ENCODE measurements around the gene ASCC3.

ASCC3 gene

DNA sequence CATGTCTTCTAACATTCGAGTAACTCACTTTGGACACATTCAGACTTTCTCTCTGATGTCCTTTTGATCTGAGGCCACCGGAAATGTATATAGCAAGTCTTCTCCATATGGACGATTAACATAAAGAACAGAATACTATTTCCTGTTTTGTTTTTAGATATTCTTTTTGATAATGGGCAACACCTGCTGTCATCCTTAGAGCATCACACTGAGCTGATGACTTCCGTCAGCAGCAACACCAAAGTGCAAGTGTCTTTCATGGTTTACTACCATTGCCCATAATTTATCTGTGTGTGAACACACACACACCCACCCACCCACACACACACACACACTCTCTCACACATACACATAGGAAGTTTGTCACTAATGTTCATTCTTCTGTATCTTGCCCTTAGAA, 303.7 kb downstream of the ASCC3 start:
- Histone ChIP-seq H3K4me1 (ENCODE audit: control insufficient read depth in 1 of 2, insufficient read depth in 1 of 2, low read depth in 1 of 2, low read length in 1 of 2) (no peaks in the 10 kb centered on the region), H3K27me3 (no peaks in the 10 kb centered on the region), H3K36me3 (no peaks in the 10 kb centered on the region), H3K27ac (no peak overlapping the region), H3K9me3 (no peaks in the 10 kb centered on the region), H3K4me3 (ENCODE audit: low read depth in 1 of 2, low read length in 1 of 2) (no peak overlapping the region)
- TF ChIP-seq, protein P1, sequence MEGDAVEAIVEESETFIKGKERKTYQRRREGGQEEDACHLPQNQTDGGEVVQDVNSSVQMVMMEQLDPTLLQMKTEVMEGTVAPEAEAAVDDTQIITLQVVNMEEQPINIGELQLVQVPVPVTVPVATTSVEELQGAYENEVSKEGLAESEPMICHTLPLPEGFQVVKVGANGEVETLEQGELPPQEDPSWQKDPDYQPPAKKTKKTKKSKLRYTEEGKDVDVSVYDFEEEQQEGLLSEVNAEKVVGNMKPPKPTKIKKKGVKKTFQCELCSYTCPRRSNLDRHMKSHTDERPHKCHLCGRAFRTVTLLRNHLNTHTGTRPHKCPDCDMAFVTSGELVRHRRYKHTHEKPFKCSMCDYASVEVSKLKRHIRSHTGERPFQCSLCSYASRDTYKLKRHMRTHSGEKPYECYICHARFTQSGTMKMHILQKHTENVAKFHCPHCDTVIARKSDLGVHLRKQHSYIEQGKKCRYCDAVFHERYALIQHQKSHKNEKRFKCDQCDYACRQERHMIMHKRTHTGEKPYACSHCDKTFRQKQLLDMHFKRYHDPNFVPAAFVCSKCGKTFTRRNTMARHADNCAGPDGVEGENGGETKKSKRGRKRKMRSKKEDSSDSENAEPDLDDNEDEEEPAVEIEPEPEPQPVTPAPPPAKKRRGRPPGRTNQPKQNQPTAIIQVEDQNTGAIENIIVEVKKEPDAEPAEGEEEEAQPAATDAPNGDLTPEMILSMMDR (IDR thresholded peaks at IDR 0.05) = no peak

DNA sequence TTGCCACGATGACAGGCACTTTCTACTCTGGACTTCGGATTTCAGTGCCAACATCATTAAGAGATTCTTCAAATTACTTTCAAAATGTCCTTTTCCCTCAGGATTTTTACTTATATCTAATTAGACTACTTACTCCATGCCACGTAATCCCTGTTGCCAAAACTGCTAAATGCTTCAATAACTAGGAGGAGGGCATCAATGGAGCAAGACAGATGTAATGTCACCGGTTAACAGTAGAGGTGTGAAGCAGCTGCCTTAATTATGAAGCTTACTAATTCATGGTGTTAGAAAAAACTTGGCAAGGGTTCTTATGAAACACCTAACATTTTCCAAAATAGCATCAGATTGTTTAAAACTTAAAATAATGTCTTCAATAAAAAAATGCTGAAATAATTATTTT, 305.2 kb downstream of the ASCC3 start:
- H3K4me3 ChIP-seq (ENCODE audit: low read depth in 1 of 2, low read length in 1 of 2) = no peak overlapping the region

DNA sequence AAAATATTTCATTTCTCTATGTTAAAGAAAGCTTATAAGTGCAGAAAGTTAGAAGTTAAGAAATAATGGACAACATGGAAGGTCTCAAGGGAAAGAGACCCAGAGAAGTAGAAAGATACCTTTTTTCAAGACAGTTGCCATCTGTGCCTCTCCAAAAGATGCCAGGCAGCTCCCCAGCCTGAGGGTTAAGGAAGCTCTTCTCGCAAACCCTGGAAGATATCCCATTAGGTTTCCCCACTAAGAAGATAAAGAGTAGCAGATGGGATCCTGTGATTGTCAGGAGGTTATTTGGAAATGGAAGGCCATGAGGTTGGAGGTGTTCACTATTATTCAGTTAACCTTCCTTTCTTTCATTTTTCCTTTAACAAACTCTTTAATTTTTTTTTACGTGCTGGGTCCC, 306.3 kb downstream of the ASCC3 start:
- Histone ChIP-seq H3K36me3 (no peaks in the 10 kb centered on the region), H3K4me1 (ENCODE audit: control insufficient read depth in 1 of 2, insufficient read depth in 1 of 2, low read depth in 1 of 2, low read length in 1 of 2) (no peaks in the 10 kb centered on the region), H3K9me3 (no peaks in the 10 kb centered on the region), H3K4me3 (ENCODE audit: low read depth in 1 of 2, low read length in 1 of 2) (no peak overlapping the region), H3K27me3 (no peaks in the 10 kb centered on the region), H3K27ac (no peak overlapping the region)
- TF ChIP-seq, protein P1 (IDR thresholded peaks at IDR 0.05) = no peak

More for the DNA sequence above, 305.2 kb downstream of the ASCC3 start:
- Histone ChIP-seq H3K36me3 (no peaks in the 10 kb centered on the region), H3K27me3 (no peaks in the 10 kb centered on the region), H3K27ac (no peak overlapping the region), H3K4me1 (ENCODE audit: control insufficient read depth in 1 of 2, insufficient read depth in 1 of 2, low read depth in 1 of 2, low read length in 1 of 2) (no peaks in the 10 kb centered on the region), H3K9me3 (no peaks in the 10 kb centered on the region)
- TF ChIP-seq, protein P1 (IDR thresholded peaks at IDR 0.05) = no peak

DNA sequence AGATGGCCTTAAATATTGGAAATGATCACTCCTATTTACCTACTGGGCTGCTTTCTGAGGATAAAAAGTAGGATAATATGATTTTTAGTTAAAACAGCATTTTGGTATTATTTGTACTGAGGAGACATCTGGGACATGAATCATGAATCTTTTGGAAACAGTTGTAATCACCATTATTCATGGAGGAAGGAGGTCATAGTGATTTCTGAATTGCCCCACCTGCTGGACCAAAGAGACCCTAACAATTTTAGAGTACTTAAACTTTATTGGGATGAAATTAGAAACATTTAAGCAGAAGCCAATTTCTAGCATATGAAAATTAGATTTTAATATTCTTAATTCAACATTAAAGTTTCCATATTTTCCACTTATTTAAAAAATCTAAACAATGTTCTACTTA, 308.0 kb downstream of the ASCC3 start:
- TF ChIP-seq, protein P1 (IDR thresholded peaks at IDR 0.05) = no peak
- H3K4me1 ChIP-seq (ENCODE audit: control insufficient read depth in 1 of 2, insufficient read depth in 1 of 2, low read depth in 1 of 2, low read length in 1 of 2) = no peaks in the 10 kb centered on the region
- H3K27ac ChIP-seq = no peak overlapping the region
- no peaks in the 10 kb centered on the region for H3K27me3 ChIP-seq
- H3K9me3 ChIP-seq = no peaks in the 10 kb centered on the region
- no peaks in the 10 kb centered on the region for H3K36me3 ChIP-seq
- H3K4me3 ChIP-seq (ENCODE audit: low read depth in 1 of 2, low read length in 1 of 2) = no peak overlapping the region

DNA sequence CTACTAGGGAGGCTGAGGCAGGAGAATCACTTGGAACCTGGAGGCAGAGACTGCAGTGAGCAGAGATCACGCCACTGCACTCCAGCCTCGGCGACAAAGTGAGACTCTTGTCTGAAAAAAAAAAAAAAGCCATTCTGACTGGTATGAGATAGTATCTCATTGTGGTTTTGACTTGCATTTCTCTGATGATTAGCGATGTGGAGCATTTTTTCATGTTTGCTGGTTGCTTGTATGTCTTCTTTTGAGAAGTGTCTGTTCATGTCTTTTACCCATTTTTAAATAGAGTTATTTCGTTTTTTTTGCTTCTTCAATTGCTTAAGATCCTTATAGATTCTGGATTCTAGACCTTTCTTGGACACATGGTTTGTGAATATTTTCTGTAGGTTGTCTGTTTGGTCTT, 312.9 kb downstream of the ASCC3 start:
- H3K27ac ChIP-seq = no peak overlapping the region
- H3K36me3 ChIP-seq = no peaks in the 10 kb centered on the region
- no peaks in the 10 kb centered on the region for H3K4me1 ChIP-seq (ENCODE audit: control insufficient read depth in 1 of 2, insufficient read depth in 1 of 2, low read depth in 1 of 2, low read length in 1 of 2)
- H3K4me3 ChIP-seq (ENCODE audit: low read depth in 1 of 2, low read length in 1 of 2) = no peak overlapping the region
- TF ChIP-seq, protein P1 (IDR thresholded peaks at IDR 0.05) = no peak
- no peaks in the 10 kb centered on the region for H3K27me3 ChIP-seq
- no peaks in the 10 kb centered on the region for H3K9me3 ChIP-seq

DNA sequence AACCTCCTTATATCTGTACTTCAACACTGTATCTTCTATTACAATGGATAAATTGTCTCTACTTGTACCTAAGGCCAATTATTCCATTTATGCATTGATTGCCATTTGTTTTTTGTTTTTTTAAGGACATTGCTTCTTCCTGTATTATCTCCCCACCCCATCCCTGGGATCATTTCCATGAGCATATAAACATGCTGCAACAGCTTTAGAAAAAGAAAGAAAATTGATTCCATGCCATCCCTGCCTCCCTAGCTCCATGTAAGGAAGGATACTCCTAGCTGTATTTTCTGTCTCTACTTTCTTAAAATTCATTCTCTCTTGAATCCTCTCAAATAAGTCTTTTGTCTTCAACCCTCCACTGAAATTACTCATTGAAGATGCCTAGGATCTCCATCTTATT, 314.6 kb downstream of the ASCC3 start:
- no peaks in the 10 kb centered on the region for H3K9me3 ChIP-seq
- H3K27ac ChIP-seq = no peak overlapping the region
- no peaks in the 10 kb centered on the region for H3K36me3 ChIP-seq
- H3K27me3 ChIP-seq = no peaks in the 10 kb centered on the region
- TF ChIP-seq, protein P1 (IDR thresholded peaks at IDR 0.05) = no peak
- no peak overlapping the region for H3K4me3 ChIP-seq (ENCODE audit: low read depth in 1 of 2, low read length in 1 of 2)
- H3K4me1 ChIP-seq (ENCODE audit: control insufficient read depth in 1 of 2, insufficient read depth in 1 of 2, low read depth in 1 of 2, low read length in 1 of 2) = no peaks in the 10 kb centered on the region
